ENCODE data around the gene VPS8.

Gene VPS8

GRCh38 chr3:184771301-184772127 lies 40.5 kb upstream of the VPS8 start:
- no peak overlapping the region for H3K4me3 ChIP-seq (ENCODE audit: low read depth, low read length)
- H3K9me3 ChIP-seq (ENCODE audit: control insufficient read depth, low read length), result no peaks in the 10 kb centered on the region
- H2AFZ ChIP-seq, result no peak overlapping the region
- no peaks in the 10 kb centered on the region for H3K79me2 ChIP-seq
- H3K4me1 ChIP-seq, result no peaks in the 10 kb centered on the region
- H3K9ac ChIP-seq, result no peak overlapping the region
- TF ChIP-seq CTCF (IDR thresholded peaks at IDR 0.05), result no peak
- no peaks in the 10 kb centered on the region for H3K27me3 ChIP-seq (ENCODE audit: control insufficient read depth, insufficient read depth, low read length)
- no peak overlapping the region for H3K27ac ChIP-seq
- H3K36me3 ChIP-seq (ENCODE audit: control insufficient read depth, insufficient read depth, low read length), result no peaks in the 10 kb centered on the region
- H3K4me2 ChIP-seq (ENCODE audit: low read length), result no peak overlapping the region

GRCh38 chr3:184772667-184773272 lies 39.2 kb upstream of the VPS8 start:
- Histone ChIP-seq H3K36me3 (ENCODE audit: control insufficient read depth, insufficient read depth, low read length) (no peaks in the 10 kb centered on the region), H3K27ac (no peak overlapping the region)

GRCh38 chr3:184773283-184774186 lies 38.4 kb upstream of the VPS8 start:
- no peak for TF ChIP-seq CTCF (IDR thresholded peaks at IDR 0.05)
- H2AFZ ChIP-seq, result no peak overlapping the region
- no peak overlapping the region for H3K27ac ChIP-seq
- no peaks in the 10 kb centered on the region for H3K79me2 ChIP-seq
- no peak overlapping the region for H3K9ac ChIP-seq
- H3K9me3 ChIP-seq (ENCODE audit: control insufficient read depth, low read length), result no peaks in the 10 kb centered on the region
- no peak overlapping the region for H3K4me2 ChIP-seq (ENCODE audit: low read length)
- no peaks in the 10 kb centered on the region for H3K4me1 ChIP-seq
- H3K27me3 ChIP-seq (ENCODE audit: control insufficient read depth, insufficient read depth, low read length), result no peaks in the 10 kb centered on the region
- H3K4me3 ChIP-seq (ENCODE audit: low read depth, low read length), result no peak overlapping the region
- no peaks in the 10 kb centered on the region for H3K36me3 ChIP-seq (ENCODE audit: control insufficient read depth, insufficient read depth, low read length)

More at GRCh38 chr3:184772667-184773272, 39.2 kb upstream of the VPS8 start:
- H2AFZ ChIP-seq, result no peak overlapping the region
- no peak overlapping the region for H3K4me3 ChIP-seq (ENCODE audit: low read depth, low read length)
- no peaks in the 10 kb centered on the region for H3K4me1 ChIP-seq
- H3K9me3 ChIP-seq (ENCODE audit: control insufficient read depth, low read length), result no peaks in the 10 kb centered on the region
- TF ChIP-seq CTCF (IDR thresholded peaks at IDR 0.05), result no peak
- no peak overlapping the region for H3K4me2 ChIP-seq (ENCODE audit: low read length)
- no peaks in the 10 kb centered on the region for H3K27me3 ChIP-seq (ENCODE audit: control insufficient read depth, insufficient read depth, low read length)
- H3K79me2 ChIP-seq, result no peaks in the 10 kb centered on the region
- no peak overlapping the region for H3K9ac ChIP-seq

GRCh38 chr3:184776916-184777315 lies 35.0 kb upstream of the VPS8 start:
- H3K9ac ChIP-seq, result no peak overlapping the region
- H3K4me1 ChIP-seq, result no peaks in the 10 kb centered on the region
- H3K27me3 ChIP-seq (ENCODE audit: control insufficient read depth, insufficient read depth, low read length), result no peaks in the 10 kb centered on the region
- no peaks in the 10 kb centered on the region for H3K36me3 ChIP-seq (ENCODE audit: control insufficient read depth, insufficient read depth, low read length)
- no peak overlapping the region for H3K4me3 ChIP-seq (ENCODE audit: low read depth, low read length)
- no peaks in the 10 kb centered on the region for H3K79me2 ChIP-seq
- TF ChIP-seq CTCF (IDR thresholded peaks at IDR 0.05), result no peak
- no peaks in the 10 kb centered on the region for H3K9me3 ChIP-seq (ENCODE audit: control insufficient read depth, low read length)
- no peak overlapping the region for H3K4me2 ChIP-seq (ENCODE audit: low read length)
- H3K27ac ChIP-seq, result no peak overlapping the region
- H2AFZ ChIP-seq, result no peak overlapping the region
